Fibroblast of villous mesenchyme (primary cell): ENCODE results near the gene KIAA0232. TPM values are rescaled to one million over a fixed set of nuclear protein-coding genes. Genes with fewer than 3 reads are reported as not detected.

Source experiments
- DNase-seq: peaks from one replicate; pipeline ENCODE4 v3.0.0-alpha.2; 2010; ENCODE audit warnings: low read depth
- H3K4me3 ChIP-seq: 2 replicates; pipeline ENCODE4 v1.5.1; 2011; ENCODE audit warnings: low read depth, mild to moderate bottlenecking, low read length
- CTCF ChIP-seq: IDR thresholded peaks from 2 replicates; pipeline ENCODE4 v1.5.1; 2012; ENCODE audit warnings: low read depth, mild to moderate bottlenecking, low read length; ENCODE audit not compliant: insufficient read depth
- total RNA-seq: library from RNA; depleted of rRNA; stranded (reverse); fragments of >200 nt; gene quantifications from 2 replicates; pipeline ENCODE4 v1.2.3, GENCODE V29; 2012

KIAA0232 gene
- total RNA-seq, 1 donor = 29.8 TPM

GRCh38 chr4:6839579-6839978, 57.1 kb downstream of the KIAA0232 start:
- H3K4me3 ChIP-seq = no peak overlapping the region
- TF ChIP-seq CTCF = no peak
- DNase-seq = no peak

- DNase-seq = peak; percentile 81
- no peak overlapping the region for H3K4me3 ChIP-seq
- no peak for TF ChIP-seq CTCF
Observed at GRCh38 chr4:6840062-6840976, 57.8 kb downstream of the KIAA0232 start.

GRCh38 chr4:6845027-6845426, 62.5 kb downstream of the KIAA0232 start:
- no peak for DNase-seq
- H3K4me3 ChIP-seq = no peak overlapping the region
- no peak for TF ChIP-seq CTCF

GRCh38 chr4:6845574-6845973, 63.0 kb downstream of the KIAA0232 start:
- no peak overlapping the region for H3K4me3 ChIP-seq
- TF ChIP-seq CTCF = no peak
- DNase-seq = no peak

GRCh38 chr4:6847178-6847577, 64.7 kb downstream of the KIAA0232 start:
- TF ChIP-seq CTCF = no peak
- H3K4me3 ChIP-seq = no peak overlapping the region
- DNase-seq = no peak

GRCh38 chr4:6848717-6849305, 66.3 kb downstream of the KIAA0232 start:
- DNase-seq = no peak
- TF ChIP-seq CTCF = no peak
- no peak overlapping the region for H3K4me3 ChIP-seq
